B cell (primary cell): ENCODE data around the gene EFL1. TPM values are rescaled to one million over a fixed set of nuclear protein-coding genes. Genes with fewer than 3 reads are reported as not detected.

Experiments
- ATAC-seq: fragments of 200-7000 bp; cut with Tn5 transposase; one replicate; pipeline ENCODE4 v1.10.0; 2021; ENCODE audit warnings: low read depth, mild to moderate bottlenecking, moderate number of reproducible peaks, moderate library complexity
- CTCF ChIA-PET: fragments of 350-600 bp; sonication (Branson Sonifier 250); formaldehyde crosslinking; loops from one replicate; lab custom pipeline; 2021; ENCODE audit warnings: antibody characterized with exemption, inconsistent platforms; lab: Charles Lee
- POLR2A ChIA-PET: fragments of 350-600 bp; sonication (Branson Sonifier 250); formaldehyde crosslinking; loops from one replicate; lab custom pipeline; 2021; ENCODE audit warnings: antibody characterized with exemption; lab: Charles Lee
- DNase-seq: peaks from one replicate; pipeline ENCODE4 v3.0.0; 2013
- H2AFZ ChIP-seq: 2 replicates; pipeline ENCODE4 v1.6.1; 2012; ENCODE audit warnings: mild to moderate bottlenecking, low read depth, low read length; ENCODE audit not compliant: insufficient read depth, poor library complexity, severe bottlenecking
- H3K27ac ChIP-seq, 2 donors: 1 replicate in 1 of 2; 2 replicates in 1 of 2; pipeline ENCODE4 v1.5.1; 2012 to 2013; ENCODE audit warnings: low read length in 2 of 2, mild to moderate bottlenecking in 2 of 2, moderate library complexity in 1 of 2
- H3K27me3 ChIP-seq, 4 experiments: fragments of 200-600 bp in 1 of 4; sonication (generic) in 1 of 4; replicated peaks in 1 of 4; 1 replicate in 2 of 4; 2 replicates in 2 of 4; pipeline versions ENCODE4 v1.6.1 to v1.7.0; 2013 to 2016; ENCODE audit warnings: low read length in 3 of 4, mild to moderate bottlenecking in 2 of 4, mixed read lengths in 1 of 4, moderate library complexity in 1 of 4; ENCODE audit not compliant: insufficient read depth in 4 of 4, control insufficient read depth in 3 of 4; ENCODE audit errors: control extremely low read depth in 1 of 4
- H3K36me3 ChIP-seq, 2 experiments: replicated peaks in 1 of 2; 1 replicate in 1 of 2; 2 replicates in 1 of 2; pipeline versions ENCODE4 v1.6.1 to v1.7.1; 2013; ENCODE audit warnings: low read length in 1 of 2; ENCODE audit not compliant: insufficient read depth in 2 of 2, control insufficient read depth in 1 of 2; ENCODE audit errors: control extremely low read depth in 1 of 2, extremely low read depth in 1 of 2
- H3K4me1 ChIP-seq, 2 donors: fragments of 200-600 bp in 1 of 2; sonication (generic) in 1 of 2; 1 replicate in 1 of 2; 2 replicates in 1 of 2; pipeline versions ENCODE4 v1.5.1 to v1.6.1; 2013 to 2017; ENCODE audit warnings: low read length in 2 of 2; ENCODE audit not compliant: control insufficient read depth in 2 of 2, insufficient read depth in 2 of 2
- H3K4me2 ChIP-seq: replicated peaks from 2 replicates; pipeline ENCODE3; 2012; ENCODE audit warnings: mild to moderate bottlenecking, low read depth, low read length; ENCODE audit not compliant: poor library complexity, severe bottlenecking
- H3K4me3 ChIP-seq, 5 experiments: fragments of 200-600 bp in 1 of 5; sonication (generic) in 1 of 5; 1 replicate in 3 of 5; 2 replicates in 2 of 5; pipeline versions ENCODE4 v1.5.1 to v1.7.0; 2011 to 2016; ENCODE audit warnings: low read length in 4 of 5, mild to moderate bottlenecking in 4 of 5, low read depth in 2 of 5, control low read depth in 1 of 5, moderate library complexity in 1 of 5; ENCODE audit not compliant: insufficient read depth in 1 of 5; ENCODE audit errors: control extremely low read depth in 1 of 5, extremely low read depth in 1 of 5
- H3K79me2 ChIP-seq: fragments of 200-600 bp; sonication (generic); one replicate; pipeline ENCODE4 v1.6.0; 2016; ENCODE audit warnings: low read length; ENCODE audit not compliant: control insufficient read depth, insufficient read depth
- H3K9ac ChIP-seq: fragments of 200-600 bp; sonication (generic); 2 replicates; pipeline ENCODE4 v1.6.1; 2017; ENCODE audit warnings: mild to moderate bottlenecking, low read length, moderate library complexity
- H3K9me3 ChIP-seq, 3 donors: one replicate each; pipeline versions ENCODE4 v1.6.1 to v1.7.1; 2013; ENCODE audit warnings: low read length in 2 of 3; ENCODE audit not compliant: control insufficient read depth in 2 of 3, insufficient read depth in 1 of 3; ENCODE audit errors: control extremely low read depth in 1 of 3
- H4K20me1 ChIP-seq: 2 replicates; pipeline ENCODE4 v1.6.0; 2012; ENCODE audit warnings: mild to moderate bottlenecking, low read length; ENCODE audit not compliant: insufficient read depth, control insufficient read depth, poor library complexity, severe bottlenecking
- H3K27ac Mint-ChIP-seq: one replicate; pipeline ENCODE4 v1.8.0; 2021; ENCODE audit warnings: mixed read lengths
- H3K27me3 Mint-ChIP-seq: one replicate; pipeline ENCODE4 v1.8.0; 2021; ENCODE audit warnings: mixed read lengths
- H3K4me1 Mint-ChIP-seq: one replicate; pipeline ENCODE4 v1.8.0; 2021; ENCODE audit warnings: mixed read lengths
- H3K4me3 Mint-ChIP-seq: one replicate; pipeline ENCODE4 v1.8.0; 2021; ENCODE audit warnings: mixed read lengths
- H3K9me3 Mint-ChIP-seq: one replicate; pipeline ENCODE4 v1.8.0; 2022; ENCODE audit warnings: mixed read lengths; ENCODE audit not compliant: insufficient read depth
- EZH2 ChIP-seq: IDR thresholded peaks from 2 replicates; pipeline ENCODE4 v1.6.1; 2012; ENCODE audit warnings: borderline replicate concordance, low read depth, mild to moderate bottlenecking, moderate library complexity, low read length; ENCODE audit not compliant: insufficient read depth, poor library complexity, severe bottlenecking
- WGBS: methylation state at CpG from one replicate; pipeline ENCODE4 v1.1.5; 2013; ENCODE audit warnings: missing lambda C conversion rate; ENCODE audit not compliant: insufficient coverage; 5-methylcytosine and 5-hydroxymethylcytosine counted together
- intact Hi-C: fragments of 100-400 bp; cut with micrococcal nuclease; formaldehyde crosslinking; loops from one replicate; pipeline ENCODE4 v1.10.0; 2022
- polyA plus RNA-seq: library from polyadenylated mRNA; depleted of rRNA; stranded (reverse); fragments of >200 nt; gene quantifications from 2 replicates; pipeline ENCODE4 v1.2.3, GENCODE V29; 2012
- total RNA-seq, 2 donors: library from RNA; stranded (reverse); fragments of 120-200 nt in 1 of 2; gene quantifications; 1 replicate in 1 of 2; 2 replicates in 1 of 2; pipeline versions ENCODE4 v1.2.3 to v1.2.4, GENCODE V29; 2013 to 2022
- TF ChIP-seq, protein P1 (sequence below): fragments of 200-600 bp; IDR thresholded peaks from one replicate; pipeline ENCODE4 v1.8.0; 2022; ENCODE audit warnings: antibody characterized with exemption, mild to moderate bottlenecking

EFL1 gene
- total and polyA plus RNA-seq, 2 donors (not counting 1 experiment from before 2014, with no cell fraction given): 8.2 to 25.8 TPM

DNA sequence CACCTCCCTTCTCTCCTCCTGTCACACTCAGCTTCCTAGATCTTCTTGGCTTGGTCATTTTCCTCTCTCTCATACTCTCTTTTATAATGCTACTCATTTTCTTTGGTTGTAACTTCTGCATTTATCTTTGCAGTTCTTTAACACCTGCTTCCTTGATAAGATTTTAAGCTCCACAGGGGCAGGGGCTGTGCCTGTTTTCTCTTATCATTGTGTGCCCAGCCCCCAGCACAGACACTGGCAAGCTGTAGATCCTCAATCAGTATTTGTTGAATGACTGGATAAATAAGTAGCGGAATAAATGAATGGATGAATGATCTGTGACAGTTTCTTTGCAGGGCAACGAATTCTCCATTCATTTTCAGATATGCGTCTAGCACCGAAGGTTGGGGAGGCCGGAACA lies 152.4 kb downstream of the EFL1 start:
- POLR2A ChIA-PET: no interaction called here
- Mint-ChIP-seq H3K27ac (no peak overlapping the region), H3K9me3 (no peaks in the 10 kb centered on the region), H3K27me3 (peaks cover 4% of the 10 kb centered on the region), H3K4me3 (no peak overlapping the region), H3K4me1 (no peaks in the 10 kb centered on the region)
- intact Hi-C loops: no loop called here
- no peak overlapping the region for H3K27ac ChIP-seq
- no peaks in the 10 kb centered on the region for H3K79me2 ChIP-seq
- H3K4me2 ChIP-seq: no peak overlapping the region
- H4K20me1 ChIP-seq: no peaks in the 10 kb centered on the region
- H3K9ac ChIP-seq: no peak overlapping the region
- H3K9me3 ChIP-seq: no peaks in the 10 kb centered on the region
- no peak for TF ChIP-seq EZH2
- TF ChIP-seq, protein P1, sequence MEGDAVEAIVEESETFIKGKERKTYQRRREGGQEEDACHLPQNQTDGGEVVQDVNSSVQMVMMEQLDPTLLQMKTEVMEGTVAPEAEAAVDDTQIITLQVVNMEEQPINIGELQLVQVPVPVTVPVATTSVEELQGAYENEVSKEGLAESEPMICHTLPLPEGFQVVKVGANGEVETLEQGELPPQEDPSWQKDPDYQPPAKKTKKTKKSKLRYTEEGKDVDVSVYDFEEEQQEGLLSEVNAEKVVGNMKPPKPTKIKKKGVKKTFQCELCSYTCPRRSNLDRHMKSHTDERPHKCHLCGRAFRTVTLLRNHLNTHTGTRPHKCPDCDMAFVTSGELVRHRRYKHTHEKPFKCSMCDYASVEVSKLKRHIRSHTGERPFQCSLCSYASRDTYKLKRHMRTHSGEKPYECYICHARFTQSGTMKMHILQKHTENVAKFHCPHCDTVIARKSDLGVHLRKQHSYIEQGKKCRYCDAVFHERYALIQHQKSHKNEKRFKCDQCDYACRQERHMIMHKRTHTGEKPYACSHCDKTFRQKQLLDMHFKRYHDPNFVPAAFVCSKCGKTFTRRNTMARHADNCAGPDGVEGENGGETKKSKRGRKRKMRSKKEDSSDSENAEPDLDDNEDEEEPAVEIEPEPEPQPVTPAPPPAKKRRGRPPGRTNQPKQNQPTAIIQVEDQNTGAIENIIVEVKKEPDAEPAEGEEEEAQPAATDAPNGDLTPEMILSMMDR: no peak
- ATAC-seq: no peak
- WGBS: 99% methylated on average over 5 of the region's 5 CpGs
- H3K27me3 ChIP-seq: no peaks in the 10 kb centered on the region
- H2AFZ ChIP-seq: no peak overlapping the region
- no peak for DNase-seq
- H3K4me1 ChIP-seq: no peaks in the 10 kb centered on the region
- H3K4me3 ChIP-seq: no peak overlapping the region
- CTCF ChIA-PET: interaction anchor here (3.0 kb wide), 1 partner anchor 88 kb away, joined by 17 read pairs; no protein-coding TSS in a partner anchor
- no peaks in the 10 kb centered on the region for H3K36me3 ChIP-seq

DNA sequence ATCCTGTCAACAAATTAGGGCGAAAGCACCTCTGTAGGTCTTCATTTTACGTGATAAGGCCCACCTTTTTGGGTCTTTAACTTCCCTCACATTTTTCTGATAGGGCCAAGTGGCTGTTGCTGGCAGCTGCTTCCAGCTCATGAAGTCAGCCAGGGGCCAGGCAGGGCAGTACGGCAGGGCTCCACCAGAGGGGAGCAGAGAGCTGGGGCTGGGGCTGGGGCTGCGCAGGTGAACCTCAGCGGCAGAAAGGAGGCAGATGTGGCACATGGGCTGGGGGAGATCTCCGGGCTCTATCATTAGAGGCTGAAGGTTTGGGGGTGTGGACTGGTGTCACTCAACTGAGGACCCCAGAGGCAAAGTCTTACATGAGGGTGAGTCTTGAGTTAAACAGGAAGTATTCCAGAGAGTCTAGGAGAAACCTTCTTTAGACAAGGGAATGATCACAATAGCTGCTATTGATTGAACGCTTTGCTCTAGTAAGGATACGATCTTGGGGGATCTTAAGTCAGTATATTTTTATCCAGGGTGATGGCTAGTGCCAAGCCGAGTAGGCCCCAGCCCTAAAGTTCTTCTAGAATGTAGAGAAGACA lies 153.9 kb downstream of the EFL1 start:
- intact Hi-C loops: loop anchor here (1.0 to 10.0 kb wide), 2 partner anchors 90 to 624 kb away; no protein-coding TSS in a partner anchor
- H3K9ac ChIP-seq: no peak overlapping the region
- ChIA-PET POLR2A (no interaction called here), CTCF (interaction anchor here (0.6 to 3.0 kb wide), 10 partner anchors 8 to 627 kb away, joined by 3 to 17 read pairs (median 4); partner anchors contain the start of gene MEX3B)
- H3K4me3 ChIP-seq: no peak overlapping the region
- Mint-ChIP-seq H3K27ac (no peak overlapping the region), H3K27me3 (peaks cover 4% of the 10 kb centered on the region), H3K4me3 (no peak overlapping the region), H3K9me3 (no peaks in the 10 kb centered on the region), H3K4me1 (no peaks in the 10 kb centered on the region)
- H3K27ac ChIP-seq: no peak overlapping the region
- H3K36me3 ChIP-seq: no peaks in the 10 kb centered on the region
- H3K27me3 ChIP-seq: no peaks in the 10 kb centered on the region
- peak; percentile 65 for DNase-seq
- ATAC-seq: peak; percentile 86
- no peak overlapping the region for H3K4me2 ChIP-seq
- H2AFZ ChIP-seq: no peak overlapping the region
- TF ChIP-seq, protein P1: peak; percentile 79
- no peak for TF ChIP-seq EZH2
- H4K20me1 ChIP-seq: no peaks in the 10 kb centered on the region
- no peaks in the 10 kb centered on the region for H3K79me2 ChIP-seq
- H3K4me1 ChIP-seq: no peaks in the 10 kb centered on the region
- WGBS: 26% methylated on average over 7 of the region's 9 CpGs
- H3K9me3 ChIP-seq: no peaks in the 10 kb centered on the region
